Ectodermal cell (in vitro differentiated cells): ENCODE measurements around the gene C19orf81.

Experiments used
- H3K27ac ChIP-seq: 2 replicates; pipeline ENCODE4 v1.7.0; 2013; ENCODE audit warnings: mild to moderate bottlenecking, low read depth, low read length; ENCODE audit not compliant: insufficient read depth, poor library complexity, severe bottlenecking
- H3K27me3 ChIP-seq: 2 replicates; pipeline ENCODE4 v1.7.0; 2013; ENCODE audit warnings: mild to moderate bottlenecking, low read length; ENCODE audit not compliant: insufficient read depth, control insufficient read depth, poor library complexity, severe bottlenecking
- H3K36me3 ChIP-seq: one replicate; pipeline ENCODE4 v1.7.0; 2013; ENCODE audit warnings: low read length; ENCODE audit not compliant: control insufficient read depth, insufficient read depth
- H3K4me1 ChIP-seq: one replicate; pipeline ENCODE4 v1.7.0; 2013; ENCODE audit warnings: low read length; ENCODE audit not compliant: control insufficient read depth, insufficient read depth
- H3K4me3 ChIP-seq: 2 replicates; pipeline ENCODE4 v1.7.0; 2013; ENCODE audit warnings: low read depth, low read length, control low read depth; ENCODE audit not compliant: insufficient read depth
- H3K9me3 ChIP-seq: 2 replicates; pipeline ENCODE4 v1.7.0; 2013; ENCODE audit warnings: mild to moderate bottlenecking, low read length, moderate library complexity; ENCODE audit not compliant: control insufficient read depth
- WGBS, 2 experiments: methylation state at CpG; one replicate each; pipeline ENCODE4 v1.1.7; 2013; ENCODE audit warnings: missing lambda C conversion rate in 2 of 2; 5-methylcytosine and 5-hydroxymethylcytosine counted together

C19orf81 gene

GRCh38 chr19:50679177-50680125 lies 30.2 kb downstream of the C19orf81 start:
- Histone ChIP-seq H3K27me3 (peaks cover 7% of the 10 kb centered on the region), H3K4me3 (no peak overlapping the region), H3K27ac (no peak overlapping the region), H3K36me3 (no peaks in the 10 kb centered on the region), H3K4me1 (no peaks in the 10 kb centered on the region), H3K9me3 (no peaks in the 10 kb centered on the region)
- WGBS, 2 experiments = 56% methylated on average over 23 of the region's 23 CpGs

DNA sequence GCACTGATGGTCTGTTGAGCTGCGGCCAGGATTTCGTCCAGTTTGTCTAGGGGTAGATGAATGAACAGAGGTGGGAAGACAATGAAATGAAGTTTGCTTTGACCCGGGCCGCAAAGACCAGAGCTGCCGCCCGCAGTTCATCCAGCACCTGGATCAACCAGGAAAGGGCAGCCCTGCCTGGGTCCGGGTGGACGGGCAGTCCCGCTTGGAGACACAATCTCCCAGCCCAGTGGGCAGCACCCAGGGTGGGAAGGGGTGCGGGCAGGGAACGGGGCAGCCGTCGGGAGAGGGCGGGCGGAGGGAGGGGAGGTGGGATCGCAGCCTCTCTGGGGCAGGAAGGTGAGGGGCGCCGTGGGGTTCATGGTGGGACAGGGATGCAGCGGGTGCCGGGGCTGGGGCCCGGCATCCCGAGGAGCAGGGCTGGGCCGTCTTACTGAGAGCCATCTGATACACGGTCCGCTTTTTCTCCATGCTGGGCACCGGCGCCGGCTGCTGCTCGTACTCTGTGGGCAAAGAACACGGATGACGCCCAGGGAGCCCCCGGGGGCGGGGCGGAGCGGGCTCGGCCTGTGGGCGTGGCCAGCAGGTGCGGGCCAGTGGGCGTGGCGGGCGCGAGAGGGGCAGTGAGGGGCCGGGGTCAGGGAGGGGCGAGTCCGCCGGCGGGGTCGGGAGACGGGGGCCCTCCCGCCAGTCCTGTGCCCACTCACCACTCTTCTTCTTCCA lies 37.2 kb downstream of the C19orf81 start:
- no peak overlapping the region for H3K27ac ChIP-seq
- WGBS, 2 experiments = 65 to 68% methylated on average over 50 of the region's 50 CpGs
- peaks cover 23% of the 10 kb centered on the region for H3K27me3 ChIP-seq
- H3K4me3 ChIP-seq = no peak overlapping the region
- H3K4me1 ChIP-seq = no peaks in the 10 kb centered on the region
- H3K9me3 ChIP-seq = no peaks in the 10 kb centered on the region
- H3K36me3 ChIP-seq = no peaks in the 10 kb centered on the region

GRCh38 chr19:50688766-50689165 lies 39.5 kb downstream of the C19orf81 start:
- no peak overlapping the region for H3K27ac ChIP-seq
- H3K4me3 ChIP-seq = no peak overlapping the region
- WGBS, 2 experiments = 88% methylated on average over 19 of the region's 19 CpGs
- H3K4me1 ChIP-seq = peaks cover 3% of the 10 kb centered on the region
- H3K9me3 ChIP-seq = no peaks in the 10 kb centered on the region
- H3K36me3 ChIP-seq = no peaks in the 10 kb centered on the region
- peaks cover 37% of the 10 kb centered on the region for H3K27me3 ChIP-seq

DNA sequence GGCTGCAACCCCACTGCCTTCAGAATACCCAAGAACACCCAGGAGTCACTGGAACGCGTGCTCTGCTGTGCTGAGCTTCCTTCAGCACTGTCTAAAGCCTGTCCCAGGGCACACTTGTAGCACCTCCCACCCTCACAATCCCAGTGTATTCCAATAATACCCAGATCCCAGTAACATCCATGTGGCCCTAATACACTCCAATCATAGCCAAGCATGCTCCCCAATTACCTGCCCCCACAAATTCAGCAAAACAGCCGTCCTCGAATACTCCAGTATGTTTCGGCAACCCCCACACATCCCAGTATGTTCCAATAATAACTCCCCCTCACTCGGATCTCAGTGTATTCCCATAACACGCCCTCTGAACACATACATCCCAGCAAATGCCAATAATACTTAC lies 41.2 kb downstream of the C19orf81 start:
- Histone ChIP-seq H3K4me3 (no peak overlapping the region), H3K27ac (no peak overlapping the region), H3K4me1 (peaks cover 3% of the 10 kb centered on the region), H3K27me3 (peaks cover 50% of the 10 kb centered on the region), H3K9me3 (no peaks in the 10 kb centered on the region), H3K36me3 (no peaks in the 10 kb centered on the region)
- 73 to 76% methylated on average over 7 of the region's 7 CpGs for WGBS, 2 experiments

DNA sequence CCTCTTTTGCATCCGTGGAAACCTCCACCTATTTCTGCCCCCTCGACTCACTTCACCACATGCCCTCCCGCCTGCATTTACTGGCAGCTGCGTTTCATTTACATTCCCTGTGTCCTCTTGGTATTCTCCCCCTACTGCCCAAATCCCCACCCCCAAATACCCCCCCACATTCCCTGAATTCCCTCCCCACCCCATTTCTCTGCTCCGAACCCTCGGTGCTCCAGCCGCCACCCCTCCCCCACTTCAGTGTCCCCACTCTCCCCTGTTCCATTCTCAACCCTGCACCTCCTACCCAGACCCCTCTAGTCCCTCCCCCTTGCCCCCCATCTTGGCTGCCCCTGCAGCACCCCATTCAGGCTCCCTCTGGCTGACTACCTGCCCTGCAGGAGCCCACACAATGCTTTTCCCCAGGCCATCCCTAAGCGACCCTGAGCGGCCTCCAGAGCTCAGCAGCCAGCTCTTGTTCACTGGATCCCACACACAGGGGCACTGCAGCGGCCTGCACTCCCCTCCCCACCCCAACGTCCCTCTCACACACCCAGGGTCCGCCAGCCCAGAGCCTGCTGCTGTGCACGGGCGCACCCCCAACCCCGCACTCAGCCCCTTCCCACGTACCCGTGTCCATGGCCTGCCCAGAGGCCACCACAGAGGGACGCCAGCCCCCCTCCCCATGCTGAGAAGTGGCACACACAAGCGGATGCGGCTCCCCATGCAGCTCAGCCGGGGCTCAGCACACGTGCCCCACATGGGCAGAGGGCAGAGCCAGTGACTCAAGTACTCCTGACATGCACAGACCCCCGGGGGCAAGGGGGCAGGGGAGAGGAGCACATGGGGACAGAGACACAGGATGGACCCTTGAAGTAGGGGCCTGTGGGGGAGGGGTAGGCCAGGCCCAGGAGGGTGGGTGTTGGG lies 44.1 kb downstream of the C19orf81 start:
- WGBS, 2 experiments = 38 to 39% methylated on average over 23 of the region's 23 CpGs
- Histone ChIP-seq H3K4me1 (peaks cover 3% of the 10 kb centered on the region), H3K9me3 (no peaks in the 10 kb centered on the region), H3K27me3 (peaks cover 54% of the 10 kb centered on the region), H3K27ac (no peak overlapping the region), H3K4me3 (no peak overlapping the region), H3K36me3 (no peaks in the 10 kb centered on the region)

- peaks cover 3% of the 10 kb centered on the region for H3K4me1 ChIP-seq
Observed at GRCh38 chr19:50694815-50695145, 45.5 kb downstream of the C19orf81 start.

GRCh38 chr19:50695251-50696093 lies 46.2 kb downstream of the C19orf81 start:
- Histone ChIP-seq H3K27me3 (peaks cover 54% of the 10 kb centered on the region), H3K4me1 (peaks cover 3% of the 10 kb centered on the region), H3K36me3 (no peaks in the 10 kb centered on the region), H3K4me3 (peak overlapping the region; percentile 6), H3K9me3 (no peaks in the 10 kb centered on the region), H3K27ac (no peak overlapping the region)
- WGBS, 2 experiments = 34 to 40% methylated on average over 65 to 73 of the region's 81 CpGs

More at GRCh38 chr19:50694815-50695145, 45.5 kb downstream of the C19orf81 start:
- Histone ChIP-seq H3K36me3 (no peaks in the 10 kb centered on the region), H3K27ac (no peak overlapping the region), H3K4me3 (no peak overlapping the region), H3K9me3 (no peaks in the 10 kb centered on the region), H3K27me3 (peaks cover 54% of the 10 kb centered on the region)
- WGBS, 2 experiments = 28 to 38% methylated on average over 51 of the region's 51 CpGs

DNA sequence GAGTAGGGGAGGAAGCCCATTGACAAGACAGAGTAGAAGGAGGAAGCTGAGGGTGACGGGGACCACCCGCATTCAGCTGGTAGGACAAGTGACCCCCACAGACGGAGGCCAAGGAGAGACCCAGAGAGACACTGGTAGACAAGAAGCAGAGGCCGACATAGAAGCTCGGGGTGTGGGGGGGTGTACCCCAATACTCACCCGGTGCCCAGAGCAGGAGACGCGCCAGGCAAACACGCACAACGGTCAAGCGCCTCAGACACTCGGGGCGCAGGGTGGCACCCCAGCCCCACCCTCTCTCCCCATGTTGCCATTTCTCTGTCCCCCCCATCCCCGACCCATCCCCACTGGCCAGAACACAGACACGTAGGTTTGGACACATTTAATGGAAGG lies 46.8 kb downstream of the C19orf81 start:
- Histone ChIP-seq H3K9me3 (no peaks in the 10 kb centered on the region), H3K27ac (no peak overlapping the region), H3K27me3 (peaks cover 48% of the 10 kb centered on the region), H3K4me3 (no peak overlapping the region), H3K4me1 (peaks cover 3% of the 10 kb centered on the region), H3K36me3 (no peaks in the 10 kb centered on the region)
- 79% methylated on average over 13 to 15 of the region's 15 CpGs for WGBS, 2 experiments

DNA sequence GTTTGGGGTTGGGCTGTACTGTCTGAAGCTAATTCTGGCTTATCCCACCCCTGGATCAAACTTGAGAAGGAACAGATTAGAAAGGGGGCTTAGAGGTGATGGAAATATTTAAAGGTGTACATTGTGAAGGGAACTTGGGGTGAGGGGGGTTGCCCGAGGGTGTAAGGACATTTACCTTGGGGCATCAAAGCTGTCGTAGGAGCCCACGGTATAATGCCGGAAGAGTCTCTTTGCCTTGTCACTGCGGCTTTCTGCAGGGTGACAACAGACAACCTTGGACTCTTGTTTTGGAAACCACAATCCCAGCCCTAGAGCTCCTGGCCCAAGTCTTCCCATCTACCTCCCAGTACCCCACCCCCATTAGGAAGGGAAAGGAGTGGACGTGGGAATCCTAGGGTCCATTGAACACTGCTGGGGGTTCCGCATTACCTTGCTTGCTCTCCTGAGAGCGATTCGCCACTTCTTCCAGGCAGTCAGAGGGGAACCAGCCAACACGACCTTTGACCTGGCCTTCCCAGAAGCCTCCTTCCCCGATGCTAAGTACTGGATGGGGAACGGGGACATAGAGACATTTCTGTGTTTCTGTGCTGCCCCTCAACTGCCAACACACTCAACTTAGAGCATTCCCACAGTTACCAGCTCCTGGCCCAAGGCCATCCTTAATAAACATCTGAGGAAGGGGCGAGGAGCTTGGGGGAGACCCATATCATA lies 48.3 kb downstream of the C19orf81 start:
- Histone ChIP-seq H3K4me1 (peaks cover 2% of the 10 kb centered on the region), H3K27ac (no peak overlapping the region), H3K9me3 (no peaks in the 10 kb centered on the region), H3K36me3 (no peaks in the 10 kb centered on the region), H3K27me3 (peaks cover 44% of the 10 kb centered on the region), H3K4me3 (no peak overlapping the region)
- 74 to 75% methylated on average over 13 of the region's 13 CpGs for WGBS, 2 experiments
